ENCODE data around the gene BTNL3.

Gene BTNL3

DNA sequence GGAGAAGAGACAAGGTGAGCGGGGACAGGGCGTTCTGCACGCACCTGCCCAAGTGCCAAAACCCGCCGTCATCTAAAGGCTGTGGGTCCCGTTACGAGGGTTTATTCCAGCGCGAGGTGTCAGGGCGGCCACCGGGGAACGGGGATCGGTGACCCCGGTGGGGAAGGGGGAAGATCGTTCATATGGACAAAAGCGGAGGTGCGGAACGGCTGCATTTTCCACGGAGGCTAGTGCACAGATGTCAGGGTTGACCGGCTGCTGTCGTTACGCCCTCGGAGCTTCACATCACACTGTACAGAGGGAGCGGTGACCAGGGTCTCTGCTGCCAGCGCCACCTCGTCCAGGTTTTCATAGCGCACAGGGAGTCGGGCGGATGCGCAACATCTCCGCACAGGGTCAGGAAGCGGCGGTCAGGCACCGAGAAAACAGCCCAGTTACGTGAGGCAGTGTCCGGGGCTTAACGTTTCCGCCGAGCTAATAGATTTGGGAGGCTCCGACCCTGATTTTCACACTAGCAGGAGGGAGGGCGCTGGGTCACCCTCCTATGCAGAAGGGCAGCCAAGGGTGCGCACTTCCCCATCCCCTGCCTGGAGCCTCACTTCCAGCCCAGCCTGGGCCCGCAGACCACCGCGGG lies 65.0 kb downstream of the BTNL3 start:
- H3K4me3 ChIP-seq (ENCODE audit: low read depth, low read length), result peak overlapping the region; percentile 10
- in situ Hi-C loops (cut with HindIII; ENCODE audit: low sequenced_read_pairs), result no loop called here
- no peak for TF ChIP-seq CTCF (IDR thresholded peaks at IDR 0.05; ENCODE audit: low read depth, low read length)
- DNase-seq (ENCODE audit: low read depth, low spot score), result no peak

- no peak for TF ChIP-seq CTCF (IDR thresholded peaks at IDR 0.05; ENCODE audit: low read depth, low read length)
- in situ Hi-C loops (cut with HindIII; ENCODE audit: low sequenced_read_pairs), result no loop called here
- no peak overlapping the region for H3K4me3 ChIP-seq (ENCODE audit: low read depth, low read length)
- DNase-seq (ENCODE audit: low read depth, low spot score), result no peak
Measured at GRCh38 chr5:181054138-181054537, 65.5 kb downstream of the BTNL3 start.

DNA sequence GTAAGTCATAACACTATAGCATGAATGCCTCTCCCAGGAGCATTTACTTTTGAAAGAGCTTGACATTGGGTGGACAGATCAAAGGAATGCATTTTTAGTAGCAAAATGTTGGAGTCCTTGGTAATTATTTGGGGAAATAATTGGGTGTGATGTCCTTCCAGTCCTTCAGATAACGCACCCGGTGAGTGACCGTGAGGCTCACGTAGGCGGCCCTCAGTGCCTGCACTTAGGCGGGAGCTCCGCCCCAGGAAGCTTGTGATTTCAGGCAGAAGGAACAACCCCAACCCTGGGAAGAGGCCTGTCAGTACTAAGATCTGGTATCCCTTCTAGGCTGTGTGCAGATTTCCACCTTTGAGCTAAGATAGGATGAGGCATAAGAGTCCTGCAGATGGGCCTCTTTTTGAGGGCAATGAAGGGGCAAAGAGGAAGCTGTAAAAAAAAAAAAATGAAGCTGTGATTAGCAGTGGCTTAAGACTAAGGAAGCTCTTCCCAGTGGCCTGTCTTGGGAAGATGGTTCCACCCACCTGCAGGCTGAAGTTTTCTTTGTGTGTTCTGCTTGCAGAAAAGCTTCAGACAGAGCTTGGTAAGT lies 66.3 kb downstream of the BTNL3 start:
- in situ Hi-C loops (cut with HindIII; ENCODE audit: low sequenced_read_pairs), result no loop called here
- H3K4me3 ChIP-seq (ENCODE audit: low read depth, low read length), result no peak overlapping the region
- no peak for TF ChIP-seq CTCF (IDR thresholded peaks at IDR 0.05; ENCODE audit: low read depth, low read length)
- no peak for DNase-seq (ENCODE audit: low read depth, low spot score)

All from astrocyte of the spinal cord (primary cell).